Stimulated activated CD4-positive, alpha-beta T cell treated with anti-CD3 and anti-CD28 coated beads, TNF-alpha, amount 100 ng/mL, for 48 hours (primary cell): ENCODE data around the gene CYP1A1.

Experiments
- DNase-seq, 3 donors: peaks; one replicate each; pipeline ENCODE4 v3.0.0-alpha.2; 2020; ENCODE audit warnings: low read depth in 3 of 3

CYP1A1 gene, protein sequence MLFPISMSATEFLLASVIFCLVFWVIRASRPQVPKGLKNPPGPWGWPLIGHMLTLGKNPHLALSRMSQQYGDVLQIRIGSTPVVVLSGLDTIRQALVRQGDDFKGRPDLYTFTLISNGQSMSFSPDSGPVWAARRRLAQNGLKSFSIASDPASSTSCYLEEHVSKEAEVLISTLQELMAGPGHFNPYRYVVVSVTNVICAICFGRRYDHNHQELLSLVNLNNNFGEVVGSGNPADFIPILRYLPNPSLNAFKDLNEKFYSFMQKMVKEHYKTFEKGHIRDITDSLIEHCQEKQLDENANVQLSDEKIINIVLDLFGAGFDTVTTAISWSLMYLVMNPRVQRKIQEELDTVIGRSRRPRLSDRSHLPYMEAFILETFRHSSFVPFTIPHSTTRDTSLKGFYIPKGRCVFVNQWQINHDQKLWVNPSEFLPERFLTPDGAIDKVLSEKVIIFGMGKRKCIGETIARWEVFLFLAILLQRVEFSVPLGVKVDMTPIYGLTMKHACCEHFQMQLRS

DNA sequence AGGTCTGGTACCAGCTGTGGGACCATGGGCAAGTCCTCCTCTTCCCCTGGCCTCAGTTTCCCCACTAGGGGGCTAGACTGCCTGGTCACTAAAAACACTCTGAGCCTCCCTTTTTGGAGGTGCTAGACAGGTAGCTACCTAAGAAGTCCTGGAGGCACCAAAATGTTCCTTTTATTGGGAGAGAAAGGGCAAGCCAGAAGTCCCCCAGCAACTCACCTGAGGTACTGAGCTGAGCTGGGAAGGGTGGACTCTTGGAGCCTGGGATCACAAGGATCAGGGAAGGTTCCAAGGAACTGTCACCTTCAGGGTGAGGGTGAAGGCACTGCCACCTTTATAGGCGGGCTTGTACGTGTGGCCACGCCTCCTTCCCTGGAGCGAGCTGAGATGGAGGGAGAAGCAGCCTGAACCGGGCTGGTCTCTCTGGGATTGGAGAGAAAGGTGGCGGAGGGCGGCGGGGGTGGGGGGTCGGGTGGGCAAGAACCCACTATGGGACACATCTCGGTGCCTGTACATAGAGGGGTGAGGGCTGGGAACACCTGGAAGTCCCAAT lies at the start of gene CYP1A1:
Gene CYP1A1 (minus strand): TSS at position 304 of the 550 bp plus-strand sequence. CDS start 2,431 bp downstream, outside the sequence.
- peak in 1 of 3 donors; percentile 27 for DNase-seq

DNA sequence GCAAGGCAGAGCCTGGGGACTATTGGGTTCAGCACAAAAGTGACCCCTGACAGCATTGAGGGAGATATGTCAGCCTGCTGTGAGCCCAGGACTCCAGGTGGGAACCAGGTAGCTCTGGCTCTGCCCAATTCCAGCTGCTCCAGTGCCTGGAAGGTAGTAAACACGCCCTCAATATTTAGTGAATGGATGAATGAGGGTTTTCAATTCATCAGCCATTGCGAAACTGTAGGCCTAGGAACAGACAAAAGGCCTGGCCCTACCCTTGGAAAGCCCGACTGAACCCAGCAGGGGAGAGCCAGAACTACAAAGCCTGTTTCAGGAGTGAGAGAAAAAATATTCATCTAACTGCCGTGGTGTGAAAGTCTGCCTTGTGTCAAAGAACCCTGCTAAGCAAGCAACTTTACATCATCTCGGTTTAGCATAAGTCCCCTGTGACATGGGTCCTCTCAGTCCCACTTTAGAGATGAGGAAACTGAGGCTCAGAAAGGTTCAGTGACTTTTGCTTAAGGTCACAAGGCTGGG lies 48.5 kb upstream of the CYP1A1 start:
- no peak for DNase-seq

DNA sequence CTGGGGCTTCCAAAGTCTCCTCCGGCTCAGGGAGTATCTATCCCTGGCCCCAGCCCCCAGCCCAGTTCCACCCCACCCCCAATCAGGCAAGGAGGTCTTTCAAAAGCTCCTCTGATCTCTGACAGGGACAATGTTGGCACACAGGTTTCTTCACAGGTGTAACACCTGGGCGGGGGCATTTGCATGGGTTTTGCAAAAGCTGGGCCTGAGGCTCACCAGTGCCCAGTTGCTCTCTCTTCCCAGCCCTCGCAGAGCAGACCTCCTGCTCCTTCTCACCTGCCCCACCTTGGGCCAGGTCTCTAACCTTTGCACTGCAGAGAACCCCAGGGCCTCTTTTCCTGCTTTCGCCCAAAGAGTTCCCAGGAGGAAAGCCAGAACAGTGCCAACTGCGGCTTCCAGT lies 48.0 kb upstream of the CYP1A1 start:
- DNase-seq, result no peak

DNA sequence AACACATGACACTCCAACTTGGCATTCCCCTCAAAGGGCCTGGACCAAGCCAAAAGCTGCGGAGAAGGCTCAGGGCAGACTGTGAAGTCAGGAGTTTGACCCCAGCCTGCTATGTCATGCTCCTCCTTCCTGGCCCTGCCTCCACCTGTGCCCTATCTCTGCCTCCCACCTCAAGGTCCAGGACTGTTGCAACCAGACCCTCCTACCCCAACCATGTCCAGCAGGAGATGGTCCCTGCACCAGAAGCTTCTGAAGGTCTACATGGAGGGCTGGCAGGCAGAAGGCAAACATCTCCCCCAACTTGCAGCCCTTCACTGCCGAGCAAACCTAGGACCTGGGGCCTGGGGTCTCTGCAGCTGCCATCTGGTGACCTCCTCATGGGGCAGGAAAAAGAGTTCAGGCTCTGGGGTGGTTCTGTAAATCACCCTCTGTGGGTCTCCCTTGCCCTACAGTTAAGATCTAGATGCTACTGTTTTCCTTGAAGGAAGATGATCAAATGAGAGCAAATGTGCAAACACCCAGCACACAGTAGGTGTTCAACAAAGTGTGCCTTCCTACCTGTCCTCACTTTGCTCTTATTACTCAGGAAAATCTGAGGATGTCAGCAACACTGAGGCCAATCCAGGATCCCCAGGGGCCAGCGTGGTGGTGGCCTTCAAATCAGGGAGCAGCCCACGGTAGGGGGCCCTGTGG lies 45.0 kb upstream of the CYP1A1 start:
- DNase-seq, result no peak

DNA sequence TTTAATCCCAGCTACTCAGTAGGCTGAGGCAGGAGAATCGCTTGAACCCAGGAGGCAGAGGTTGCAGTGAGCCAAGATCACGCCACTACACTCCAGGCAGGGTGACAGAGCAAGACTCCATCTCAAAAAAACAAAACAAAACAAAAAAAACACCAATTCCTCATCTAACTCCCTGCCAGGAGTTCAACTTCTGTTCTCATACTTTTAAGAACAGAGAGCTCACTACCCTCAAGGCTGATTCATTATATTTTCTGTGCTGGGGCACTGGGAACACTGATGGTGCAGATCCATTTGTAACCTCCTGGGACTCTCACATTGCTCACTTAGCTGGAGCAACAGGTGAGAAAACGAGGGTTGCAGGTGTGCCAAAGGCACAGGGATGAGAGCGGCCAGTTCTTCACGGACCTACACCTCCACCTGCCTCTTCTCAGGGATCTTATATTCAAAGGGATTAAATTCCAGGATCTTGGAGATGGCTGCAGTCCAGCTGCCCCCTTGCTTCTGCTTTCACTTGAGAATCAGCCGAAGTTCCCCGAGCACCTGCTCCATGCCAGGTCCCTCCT lies 44.2 kb upstream of the CYP1A1 start:
- DNase-seq, result no peak

DNA sequence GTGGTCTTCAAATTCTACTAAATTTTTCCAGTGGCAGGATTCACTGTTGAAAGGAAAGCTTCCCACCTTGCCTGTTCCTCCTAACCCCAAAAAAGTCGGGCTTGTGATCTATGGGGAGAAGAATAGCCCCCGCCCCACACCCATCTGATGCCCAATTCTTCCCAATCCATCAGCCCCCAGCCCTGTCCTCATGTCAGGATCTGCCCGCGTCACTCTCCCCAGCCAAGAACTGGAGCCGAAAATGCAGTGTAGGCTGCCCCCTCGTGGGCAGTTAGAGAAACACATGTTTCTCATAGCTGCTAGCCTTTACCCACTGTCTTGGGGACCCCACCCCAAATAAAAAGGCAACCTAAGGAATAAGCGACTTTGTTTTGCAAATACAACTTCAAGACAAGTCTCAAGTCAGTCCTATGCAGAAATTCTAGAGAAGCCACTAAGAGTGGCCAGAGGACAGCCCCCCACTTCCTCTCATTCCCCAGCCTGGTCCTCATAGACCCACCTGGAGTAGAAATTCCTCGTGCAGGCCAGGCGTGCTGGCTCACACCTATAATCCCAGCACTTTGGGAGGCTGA lies 43.5 kb upstream of the CYP1A1 start:
- no peak for DNase-seq

DNA sequence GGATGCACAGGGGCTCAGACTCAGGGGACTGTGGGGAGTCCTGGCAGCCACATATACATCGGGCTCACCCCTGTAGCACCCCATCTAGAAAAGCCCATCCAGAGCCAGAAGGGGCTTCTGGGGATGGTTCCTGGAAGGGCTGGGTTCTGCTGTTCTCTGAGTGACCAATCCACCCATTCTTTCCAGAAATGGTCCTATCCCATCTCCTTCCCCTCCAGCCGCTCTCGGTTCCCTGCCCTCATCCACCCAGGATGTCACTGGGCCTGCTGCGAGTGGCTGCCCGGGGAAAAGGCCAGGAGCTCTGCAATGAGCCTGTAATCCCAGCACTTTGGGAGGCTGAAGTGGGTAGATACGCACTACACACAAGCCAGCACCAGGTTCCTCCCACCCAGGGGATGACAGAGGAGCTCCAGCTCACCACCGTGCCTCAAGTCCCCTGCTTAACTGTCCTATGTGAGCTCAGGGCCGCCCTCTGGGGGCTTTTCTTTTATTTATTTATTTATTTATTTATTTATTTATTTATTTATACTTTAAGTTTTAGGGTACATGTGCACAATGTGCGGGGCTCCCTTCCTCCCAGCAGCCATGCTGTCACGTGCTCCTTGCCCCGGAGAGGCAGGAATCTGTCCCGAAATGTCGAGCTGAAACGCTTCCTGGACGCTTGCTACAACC lies 42.9 kb upstream of the CYP1A1 start:
- DNase-seq, result no peak

DNA sequence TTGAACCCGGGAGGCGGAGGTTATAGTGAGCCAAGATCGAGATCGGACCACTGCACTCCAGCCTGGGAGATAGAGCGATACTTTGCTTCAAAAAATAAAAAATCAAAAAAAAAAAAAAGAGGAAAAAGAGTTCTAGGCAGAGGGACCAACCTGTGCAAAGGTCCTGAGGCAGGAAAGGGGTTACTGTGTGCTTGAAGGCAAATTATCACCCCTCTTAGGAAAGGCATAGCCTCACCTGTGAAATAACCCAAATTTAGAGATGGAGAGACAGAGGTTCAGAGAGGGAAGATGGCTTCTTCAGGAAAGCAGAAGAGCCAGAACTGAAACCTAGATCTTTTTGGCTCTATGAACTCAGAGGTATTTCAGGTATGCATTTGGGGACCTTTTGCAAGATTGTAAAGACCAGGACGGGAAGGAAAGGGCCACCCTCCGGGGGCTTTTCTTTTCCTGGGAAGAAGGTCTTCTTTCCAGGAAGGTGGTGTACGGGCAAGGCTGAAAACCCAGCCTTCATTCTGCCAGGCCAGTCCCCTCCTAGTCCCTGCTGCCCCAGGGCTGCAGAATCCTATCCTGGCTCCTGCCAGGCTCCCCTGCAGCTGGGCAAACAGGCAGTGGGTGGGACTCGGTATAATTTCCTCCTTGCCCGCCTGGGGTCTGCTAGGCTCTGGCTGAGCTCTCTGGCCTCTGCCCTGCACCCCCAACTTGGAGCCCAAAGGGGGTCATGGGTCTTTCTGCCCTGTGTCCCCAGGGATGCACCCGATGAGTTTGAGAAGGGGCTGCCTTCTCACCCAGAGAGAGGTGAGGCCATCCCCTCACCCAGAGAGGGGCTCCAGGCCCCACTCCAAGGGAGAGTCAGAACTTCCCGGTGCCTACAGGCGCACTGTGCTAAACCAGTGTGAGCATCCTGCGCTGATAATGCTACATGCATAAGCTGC lies 42.1 kb upstream of the CYP1A1 start:
- DNase-seq, result no peak

DNA sequence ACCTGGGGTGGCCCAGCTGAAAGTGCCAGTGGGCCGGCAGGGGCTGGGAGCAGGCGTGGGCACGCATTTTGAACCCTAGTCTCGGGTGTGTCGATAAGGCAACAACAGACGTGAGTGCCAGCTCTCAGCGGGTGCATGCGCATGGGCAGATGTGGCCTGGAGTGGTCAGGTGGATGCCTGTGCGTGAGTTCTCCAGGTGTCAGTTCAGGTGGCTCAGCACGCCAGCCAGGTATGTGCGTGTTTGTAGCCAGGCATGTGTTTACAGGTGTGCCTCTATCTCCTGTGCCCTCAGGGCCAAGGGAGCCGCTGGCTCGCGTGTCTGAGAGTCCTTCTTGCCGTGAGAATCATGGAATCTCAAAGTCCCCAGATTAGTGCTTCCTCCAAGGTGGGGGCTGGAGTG lies 38.1 kb upstream of the CYP1A1 start:
- no peak for DNase-seq

DNA sequence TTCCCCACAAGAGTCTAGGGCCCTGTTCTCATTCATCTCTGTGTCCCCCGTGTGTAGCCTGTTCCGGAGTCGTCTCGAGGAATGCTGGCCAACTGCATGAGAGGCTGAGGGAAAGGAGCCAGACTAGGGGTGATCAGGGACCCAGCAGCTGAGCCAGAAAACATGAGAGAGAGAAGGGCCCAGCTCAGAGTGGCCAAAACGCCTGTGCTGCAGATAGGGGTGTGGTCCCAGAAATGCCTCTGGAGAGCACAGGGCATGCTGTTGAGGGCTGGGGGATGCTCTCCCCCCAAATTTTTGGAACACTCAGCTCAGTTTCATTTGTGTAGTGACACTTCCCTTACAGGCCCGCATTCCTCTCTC lies 37.4 kb upstream of the CYP1A1 start:
- no peak for DNase-seq

DNA sequence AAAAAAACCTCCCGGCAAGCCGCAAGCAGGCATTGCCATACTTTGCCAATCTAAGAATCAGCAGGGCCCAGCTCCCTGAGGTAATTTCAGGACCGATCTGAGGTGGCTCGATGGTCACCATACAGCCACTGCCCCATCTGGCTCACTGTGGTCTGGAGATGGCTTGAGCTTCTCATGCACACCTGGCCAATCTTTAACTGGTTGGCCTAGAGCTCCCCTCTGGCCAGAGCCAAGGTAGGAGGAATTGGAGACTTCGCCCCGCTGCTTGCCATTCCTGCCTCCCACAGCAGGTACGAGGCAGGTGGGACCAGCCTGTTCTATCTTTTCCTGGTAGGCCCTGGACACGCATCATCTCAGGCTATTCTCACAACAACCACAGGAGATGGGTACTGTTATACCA lies 33.4 kb upstream of the CYP1A1 start:
- no peak for DNase-seq

DNA sequence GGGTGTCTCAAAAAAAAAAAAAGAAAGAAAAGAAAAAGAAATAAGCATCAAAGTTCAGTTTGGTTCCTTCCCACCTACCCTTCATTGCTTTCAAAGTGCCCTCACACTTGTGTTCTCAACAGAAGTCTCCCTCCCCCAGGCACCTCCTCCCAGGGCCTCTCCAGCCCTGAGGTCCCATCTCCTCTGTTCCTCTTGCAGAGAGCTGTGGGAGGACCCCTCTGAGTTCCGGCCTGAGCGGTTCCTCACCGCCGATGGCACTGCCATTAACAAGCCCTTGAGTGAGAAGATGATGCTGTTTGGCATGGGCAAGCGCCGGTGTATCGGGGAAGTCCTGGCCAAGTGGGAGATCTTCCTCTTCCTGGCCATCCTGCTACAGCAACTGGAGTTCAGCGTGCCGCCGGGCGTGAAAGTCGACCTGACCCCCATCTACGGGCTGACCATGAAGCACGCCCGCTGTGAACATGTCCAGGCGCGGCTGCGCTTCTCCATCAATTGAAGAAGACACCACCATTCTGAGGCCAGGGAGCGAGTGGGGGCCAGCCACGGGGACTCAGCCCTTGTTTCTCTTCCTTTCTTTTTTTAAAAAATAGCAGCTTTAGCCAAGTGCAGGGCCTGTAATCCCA lies 29.4 kb upstream of the CYP1A1 start:
- DNase-seq, result no peak

DNA sequence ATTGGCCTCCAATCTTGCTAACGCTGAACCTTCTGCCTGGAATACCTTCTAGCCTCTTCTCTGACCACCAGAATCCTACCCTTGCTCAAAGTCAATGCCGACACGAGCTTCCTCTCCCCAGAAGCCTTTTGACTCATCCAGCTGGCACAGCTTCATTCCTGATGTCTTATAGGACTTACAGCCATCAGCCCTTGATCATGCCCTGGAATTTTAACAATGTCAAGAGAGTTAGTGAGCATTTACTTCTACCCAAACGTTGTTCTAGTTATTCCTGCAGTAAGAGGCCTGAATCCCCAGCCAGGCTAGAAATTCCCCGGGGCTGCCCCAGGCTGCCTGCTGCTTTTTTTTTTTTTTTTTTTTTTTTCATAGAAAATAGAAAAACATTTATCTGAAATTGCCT lies 27.2 kb upstream of the CYP1A1 start:
- no peak for DNase-seq

DNA sequence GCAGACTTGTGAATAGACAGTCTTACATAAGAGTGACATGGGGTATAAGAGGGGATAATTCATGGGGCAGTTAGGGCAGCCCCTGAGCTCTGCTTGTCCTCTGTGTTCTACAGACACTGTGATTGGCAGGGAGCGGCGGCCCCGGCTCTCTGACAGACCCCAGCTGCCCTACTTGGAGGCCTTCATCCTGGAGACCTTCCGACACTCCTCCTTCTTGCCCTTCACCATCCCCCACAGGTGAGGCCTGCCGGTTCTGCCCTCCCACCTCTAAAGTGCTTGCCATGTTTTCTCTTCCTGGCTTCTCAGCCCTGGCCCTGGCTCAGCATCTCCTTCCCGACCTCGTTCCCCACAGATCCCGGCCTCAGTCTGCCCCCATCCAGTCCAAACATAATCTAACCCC lies 26.7 kb upstream of the CYP1A1 start:
- DNase-seq, result no peak

DNA sequence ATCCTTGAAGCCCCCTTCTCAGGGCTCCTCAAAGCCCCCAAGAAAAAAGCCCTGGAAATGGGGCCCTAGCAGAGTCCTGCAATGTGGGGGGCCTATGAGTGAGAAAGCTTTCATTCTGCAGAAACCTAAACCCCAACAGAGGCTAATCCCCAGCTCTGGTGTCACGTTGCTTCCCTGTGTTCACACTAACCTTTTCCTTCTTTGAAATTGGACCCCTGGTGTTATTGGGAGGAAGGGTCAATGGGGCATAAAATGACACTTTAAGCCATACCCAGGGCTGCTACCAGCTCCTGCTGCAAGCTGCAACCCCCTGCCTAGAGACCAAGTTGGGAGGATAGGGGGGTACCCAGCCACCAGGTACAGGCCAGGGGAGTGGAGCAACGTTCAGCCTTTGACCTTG lies 25.4 kb upstream of the CYP1A1 start:
- no peak for DNase-seq

DNA sequence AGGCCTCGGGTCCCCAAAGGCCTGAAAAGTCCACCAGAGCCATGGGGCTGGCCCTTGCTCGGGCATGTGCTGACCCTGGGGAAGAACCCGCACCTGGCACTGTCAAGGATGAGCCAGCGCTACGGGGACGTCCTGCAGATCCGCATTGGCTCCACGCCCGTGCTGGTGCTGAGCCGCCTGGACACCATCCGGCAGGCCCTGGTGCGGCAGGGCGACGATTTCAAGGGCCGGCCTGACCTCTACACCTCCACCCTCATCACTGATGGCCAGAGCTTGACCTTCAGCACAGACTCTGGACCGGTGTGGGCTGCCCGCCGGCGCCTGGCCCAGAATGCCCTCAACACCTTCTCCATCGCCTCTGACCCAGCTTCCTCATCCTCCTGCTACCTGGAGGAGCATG lies 24.5 kb upstream of the CYP1A1 start:
- DNase-seq, result no peak

DNA sequence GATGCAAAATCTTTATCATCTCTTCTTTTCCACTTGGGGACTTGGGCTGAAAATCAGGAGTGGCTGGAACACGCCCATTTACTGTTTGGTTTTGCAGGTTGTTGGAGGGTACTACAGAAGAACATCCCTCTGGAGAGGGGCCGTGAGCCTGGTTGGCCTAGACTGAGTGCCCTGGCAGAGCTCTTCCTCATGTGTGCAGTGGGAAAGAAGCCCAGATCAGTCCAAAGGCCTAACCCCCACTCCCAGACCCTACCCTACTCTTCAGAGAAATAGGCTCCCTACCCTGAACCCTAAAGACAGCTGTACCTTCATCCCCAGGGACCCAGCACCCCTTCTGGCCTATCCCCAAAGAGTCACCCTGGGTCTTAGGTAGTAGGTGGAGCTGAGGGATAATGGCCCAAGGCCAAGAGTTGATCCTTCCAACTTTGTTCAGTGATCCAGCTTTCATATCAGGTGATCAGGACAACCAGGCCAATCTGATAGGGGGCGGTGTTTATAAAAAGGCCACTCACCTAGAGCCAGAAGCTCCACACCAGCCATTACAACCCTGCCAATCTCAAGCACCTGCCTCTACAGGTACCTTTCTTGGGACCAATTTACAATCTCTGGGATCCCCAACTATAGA lies 23.1 kb upstream of the CYP1A1 start, which contains the start of gene CYP1A2:
Gene CYP1A2 (plus strand): TSS at position 524 of the 625 bp plus-strand sequence. CDS start 894 bp downstream, outside the sequence.
- no peak for DNase-seq

DNA sequence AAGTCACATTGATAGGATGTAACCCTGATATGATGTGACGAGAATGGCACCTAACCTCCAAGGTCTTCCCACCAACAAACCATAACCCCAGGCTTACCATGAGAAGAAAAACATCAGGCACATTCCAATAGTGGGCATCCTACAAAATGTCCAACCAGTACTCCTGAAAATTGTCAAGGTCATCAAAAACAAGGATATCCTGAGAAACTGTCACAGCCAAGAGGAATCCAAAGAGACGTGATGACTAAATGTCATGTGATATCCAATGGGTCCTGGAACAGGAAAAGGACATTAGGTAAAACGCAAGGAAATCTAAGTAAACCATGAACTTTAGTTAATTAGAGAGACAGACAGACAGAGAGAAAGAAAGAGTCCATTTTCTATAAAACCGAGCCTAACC lies 21.1 kb upstream of the CYP1A1 start:
- no peak for DNase-seq

DNA sequence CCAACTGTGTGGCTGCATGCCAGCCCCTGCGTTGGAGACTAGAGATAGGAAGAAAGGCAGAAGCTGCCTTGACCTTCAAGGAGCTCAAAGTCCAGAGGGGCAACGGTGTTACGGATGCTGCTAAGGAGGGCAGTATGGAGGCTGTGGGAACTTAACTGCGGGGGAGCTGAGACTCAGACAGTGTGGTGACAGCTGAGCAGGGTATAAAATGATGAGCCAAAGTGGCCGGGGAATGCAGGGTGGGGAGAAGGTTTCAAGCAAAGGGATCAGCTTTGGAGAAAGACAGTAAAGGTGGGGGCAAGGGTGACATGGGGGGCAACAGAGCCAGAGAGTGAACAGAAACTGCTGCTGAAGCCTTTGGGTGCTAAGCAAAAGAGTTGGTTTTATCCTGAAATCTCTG lies 17.1 kb upstream of the CYP1A1 start:
- no peak for DNase-seq
